M059J (cell line): Measurements from ENCODE around the gene ACTL6B. TPM values are rescaled to one million over a fixed set of nuclear protein-coding genes. Genes with fewer than 3 reads are reported as not detected.
A peak's percentile ranks its signal among the peaks of the same experiment; 100 is the strongest.
"Not testable (repeated sequence)": the region's sequence is repeated elsewhere in the genome, so short reads cannot be mapped to it uniquely, and the experiment has no call there.

ENCODE experiments used
- DNase-seq: peaks from one replicate; pipeline ENCODE4 v3.0.0-alpha.2; 2012; ENCODE audit warnings: low read depth
- total RNA-seq: library from RNA; depleted of rRNA; stranded (reverse); fragments of >200 nt; shearing (Covaris generic); gene quantifications from 2 replicates; pipeline ENCODE4 v1.2.3, GENCODE V29; 2014

Gene ACTL6B
- total RNA-seq, 1 experiment from 2014 or later, result not detected

- no peak for DNase-seq
Observed at GRCh38 chr7:100671353-100672327, 15.4 kb upstream of the ACTL6B start.

- no peak for DNase-seq
Observed at GRCh38 chr7:100670074-100670473, 13.8 kb upstream of the ACTL6B start.

- DNase-seq, result not testable (repeated sequence)
Observed at GRCh38 chr7:100669106-100669505, 12.9 kb upstream of the ACTL6B start.

- DNase-seq, result no peak
Observed at GRCh38 chr7:100668069-100668449, 11.8 kb upstream of the ACTL6B start.

- DNase-seq, result no peak
Observed at GRCh38 chr7:100667331-100668068, 11.3 kb upstream of the ACTL6B start.

GRCh38 chr7:100665168-100665726, 9.0 kb upstream of the ACTL6B start:
- DNase-seq, result no peak

- DNase-seq, result peak; percentile 18
Observed at GRCh38 chr7:100662194-100662776, 6.0 kb upstream of the ACTL6B start.

- no peak for DNase-seq
Observed at GRCh38 chr7:100654908-100655831, 1.1 kb downstream of the ACTL6B start.

- no peak for DNase-seq
Observed at GRCh38 chr7:100649826-100650565, 6.3 kb downstream of the ACTL6B start.

- DNase-seq, result no peak
Observed at GRCh38 chr7:100642534-100642907, 13.7 kb downstream of the ACTL6B start.

GRCh38 chr7:100641860-100642533, 14.3 kb downstream of the ACTL6B start:
- no peak for DNase-seq

GRCh38 chr7:100641463-100641859, 14.8 kb downstream of the ACTL6B start, which contains the start of gene TFR2:
TFR2 (minus strand) TSS chr7:100641552; CDS start chr7:100641509, 43 bp downstream.
- DNase-seq, result no peak

- no peak for DNase-seq
Observed at GRCh38 chr7:100640517-100641440, 15.5 kb downstream of the ACTL6B start.

- DNase-seq, result no peak
Observed at GRCh38 chr7:100639995-100640516, 16.2 kb downstream of the ACTL6B start.

GRCh38 chr7:100632951-100633717, 23.1 kb downstream of the ACTL6B start:
- DNase-seq, result peak; percentile 47

- DNase-seq, result no peak
Observed at GRCh38 chr7:100630066-100630465, 26.2 kb downstream of the ACTL6B start.

GRCh38 chr7:100629117-100629716, 27.0 kb downstream of the ACTL6B start:
- peak; percentile 38 for DNase-seq
